Epidermal melanocyte (primary cell): Measurements from ENCODE around the gene ZNF28.
"Not testable (repeated sequence)": the region's sequence is repeated elsewhere in the genome, so short reads cannot be mapped to it uniquely, and the experiment has no call there.

ENCODE experiments used
- DNase-seq: peaks from one replicate; pipeline ENCODE4 v3.0.0; 2011; ENCODE audit warnings: low spot score; ENCODE audit not compliant: insufficient read length

ZNF28 gene

DNA sequence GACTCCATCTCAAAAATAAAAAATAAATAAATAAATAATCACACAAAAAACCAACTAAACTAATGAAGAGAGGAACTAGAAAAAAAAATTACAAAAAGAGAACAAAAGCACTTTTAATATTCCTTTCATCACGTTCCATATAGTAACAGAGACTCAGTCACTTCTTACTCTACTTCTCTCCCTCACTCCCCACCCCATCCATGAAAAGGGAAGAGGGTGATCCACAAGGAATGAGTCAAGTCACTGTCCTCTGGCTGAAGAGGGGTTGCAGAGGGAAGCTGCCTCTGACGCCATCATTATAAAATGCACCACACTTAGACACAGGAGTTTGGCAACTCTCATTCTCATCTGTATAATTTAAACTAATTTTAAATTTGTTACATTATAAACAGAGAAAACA is 38.6 kb downstream of the ZNF28 start:
- DNase-seq: not testable (repeated sequence)

GRCh38 chr19:52778811-52779210 is 42.6 kb downstream of the ZNF28 start:
- DNase-seq: no peak

- DNase-seq: not testable (repeated sequence)
Observed at GRCh38 chr19:52756447-52756846, 65.0 kb downstream of the ZNF28 start.

DNA sequence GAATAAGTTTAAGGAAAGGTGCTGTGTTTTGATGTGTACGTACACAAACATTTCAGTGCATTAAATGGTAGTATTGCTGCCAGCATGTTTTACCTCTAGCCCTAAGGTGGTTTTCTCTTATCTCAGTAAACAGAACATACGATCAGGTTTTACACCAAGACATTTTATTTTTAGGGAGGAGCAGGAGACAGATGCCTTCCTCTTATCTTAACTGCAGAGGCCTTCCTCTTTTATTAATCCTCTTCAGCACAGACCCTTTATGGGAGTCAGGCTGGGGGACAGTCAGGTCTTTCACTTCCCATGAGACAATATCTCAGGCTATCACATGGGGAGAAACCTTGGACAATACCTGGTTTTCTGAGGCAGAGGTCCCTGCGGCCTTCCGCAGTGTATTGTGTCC is 71.7 kb downstream of the ZNF28 start:
- DNase-seq: no peak

- DNase-seq: no peak
Observed at GRCh38 chr19:52748336-52748950, 73.0 kb downstream of the ZNF28 start.
